HepG2 (cell line): ENCODE data around the gene SYT8. TPM values are rescaled to one million over a fixed set of nuclear protein-coding genes. Genes with fewer than 3 reads are reported as not detected.

Experiments used
- ARID5B ChIP-seq: IDR thresholded peaks from 2 replicates; pipeline ENCODE4 v1.4.0; 2020; ENCODE audit warnings: mild to moderate bottlenecking, missing genetic modification reagents
- BCLAF1 ChIP-seq: fragments of 450-650 bp; IDR thresholded peaks from 2 replicates; pipeline ENCODE4 v1.6.1; 2017; ENCODE audit warnings: mild to moderate bottlenecking
- GPN1 ChIP-seq: sonication (generic); formaldehyde crosslinking; IDR thresholded peaks from 2 replicates; pipeline ENCODE4 v1.5.1; 2020; ENCODE audit warnings: missing genetic modification reagents, borderline replicate concordance
- HIC2 ChIP-seq: sonication (generic); formaldehyde crosslinking; IDR thresholded peaks from 2 replicates; pipeline ENCODE4 v1.9.0; 2022; ENCODE audit warnings: low read depth, missing genetic modification reagents
- IKZF5 ChIP-seq: IDR thresholded peaks from 2 replicates; pipeline ENCODE4 v1.6.1; 2018; ENCODE audit warnings: missing genetic modification reagents, mild to moderate bottlenecking, missing compliant biosample characterization
- ZBTB10 ChIP-seq: sonication (generic); formaldehyde crosslinking; IDR thresholded peaks from 2 replicates; pipeline ENCODE4 v1.4.0; 2020; ENCODE audit warnings: missing genetic modification reagents, borderline replicate concordance
- ZBTB34 ChIP-seq: sonication (generic); formaldehyde crosslinking; IDR thresholded peaks from 2 replicates; pipeline ENCODE4 v1.8.0; 2022; ENCODE audit warnings: mild to moderate bottlenecking, missing genetic modification reagents
- ZBTB7B ChIP-seq: sonication (generic); formaldehyde crosslinking; IDR thresholded peaks from 2 replicates; pipeline ENCODE4 v1.4.0; 2020; ENCODE audit warnings: missing genetic modification reagents
- ZMYM3 ChIP-seq: sonication (generic); formaldehyde crosslinking; IDR thresholded peaks from 2 replicates; pipeline ENCODE4 v1.5.1; 2020; ENCODE audit warnings: mild to moderate bottlenecking, missing genetic modification reagents
- ZNF136 ChIP-seq: sonication (generic); formaldehyde crosslinking; IDR thresholded peaks from 2 replicates; pipeline ENCODE4 v1.8.1; 2022; ENCODE audit warnings: low read depth, mild to moderate bottlenecking, moderate library complexity, missing genetic modification reagents
- ZNF431 ChIP-seq: sonication (generic); formaldehyde crosslinking; IDR thresholded peaks from 2 replicates; pipeline ENCODE4 v1.9.0; 2022; ENCODE audit warnings: missing genetic modification reagents, low read depth, mild to moderate bottlenecking, borderline replicate concordance
- ZNF501 ChIP-seq: sonication (generic); formaldehyde crosslinking; IDR thresholded peaks from 2 replicates; pipeline ENCODE4 v1.5.1; 2020; ENCODE audit warnings: mild to moderate bottlenecking, moderate library complexity, missing genetic modification reagents
- ZNF776 ChIP-seq: sonication (generic); formaldehyde crosslinking; IDR thresholded peaks from 2 replicates; pipeline ENCODE4 v1.4.0; 2020; ENCODE audit warnings: mild to moderate bottlenecking, missing genetic modification reagents
- polyA plus RNA-seq, 8 experiments: library from polyadenylated mRNA; depleted of rRNA in 3 of 8; stranded (reverse) in 7 of 8; unstranded in 1 of 8; fragments of >200 nt; fragmentation: Illumina TruSeq in 4 of 8; extraction: Trizol in 4 of 8; gene quantifications; 2 replicates each; pipeline versions ENCODE4 v1.2.1 to v1.2.3, GENCODE V29; 2011 to 2016; ENCODE audit warnings: low read depth in 4 of 8, missing spikeins in 1 of 8, mixed read lengths in 1 of 8; ENCODE audit not compliant: insufficient read depth in 1 of 8
- total RNA-seq, 5 experiments: library from RNA; depleted of rRNA; stranded (reverse); fragments of >200 nt; fragmentation: Illumina TruSeq; extraction: Trizol; gene quantifications; 2 replicates each; pipeline ENCODE4 v1.2.3, GENCODE V29; 2016; ENCODE audit warnings: low read depth in 1 of 5

SYT8 gene
- total and polyA plus RNA-seq, 2 of the 13 experiments (the other 11 are each of a cell fraction or from before 2014, with no cell fraction given) = 0.60 to 2.3 TPM

- TF ChIP-seq IKZF5 (CRISPR knock-in tag) (peak; percentile 19; the same call in 1 of the 2 replicates), GPN1 (CRISPR knock-in tag) (no peak), ZBTB10 (CRISPR knock-in tag) (peak; percentile 78; the same call in 1 of the 2 replicates), ARID5B (CRISPR knock-in tag) (0 out of 2 replicates have a peak, but pooled peaks have one; percentile 23), HIC2 (CRISPR knock-in tag) (peak; percentile 83), BCLAF1 (no peak), ZNF431 (CRISPR knock-in tag) (no peak), ZNF776 (peak; percentile 74; the same call in 1 of the 2 replicates), ZNF501 (CRISPR knock-in tag) (peak; percentile 48; the same call in 1 of the 2 replicates), ZMYM3 (CRISPR knock-in tag) (peak; percentile 17; the same call in 1 of the 2 replicates), ZBTB7B (CRISPR knock-in tag) (peak; percentile 38; the same call in 1 of the 2 replicates), ZBTB34 (peak; percentile 85; the same call in 1 of the 2 replicates), ZNF136 (CRISPR knock-in tag) (0 out of 2 replicates have a peak, but pooled peaks have one; percentile 28)
These were observed 7.5 kb upstream of the SYT8 start (continued) for GRCh38 chr11:1827095-1827813.
